GM12864 (cell line): Measurements from ENCODE around the gene FGR.

ENCODE experiments used
- DNase-seq: peaks from one replicate; pipeline ENCODE4 v3.0.0-alpha.2; 2011; ENCODE audit warnings: low read depth
- H3K4me3 ChIP-seq: 2 replicates; pipeline ENCODE4 v1.5.1; 2011; ENCODE audit warnings: mild to moderate bottlenecking, low read depth, low read length, control low read depth
- TF ChIP-seq, protein P1 (sequence below): IDR thresholded peaks from 2 replicates; pipeline ENCODE4 v1.5.1; 2011; ENCODE audit warnings: low read depth, mild to moderate bottlenecking, moderate library complexity, low read length, control low read depth, inconsistent platforms; ENCODE audit errors: missing control alignments

Gene FGR

DNA sequence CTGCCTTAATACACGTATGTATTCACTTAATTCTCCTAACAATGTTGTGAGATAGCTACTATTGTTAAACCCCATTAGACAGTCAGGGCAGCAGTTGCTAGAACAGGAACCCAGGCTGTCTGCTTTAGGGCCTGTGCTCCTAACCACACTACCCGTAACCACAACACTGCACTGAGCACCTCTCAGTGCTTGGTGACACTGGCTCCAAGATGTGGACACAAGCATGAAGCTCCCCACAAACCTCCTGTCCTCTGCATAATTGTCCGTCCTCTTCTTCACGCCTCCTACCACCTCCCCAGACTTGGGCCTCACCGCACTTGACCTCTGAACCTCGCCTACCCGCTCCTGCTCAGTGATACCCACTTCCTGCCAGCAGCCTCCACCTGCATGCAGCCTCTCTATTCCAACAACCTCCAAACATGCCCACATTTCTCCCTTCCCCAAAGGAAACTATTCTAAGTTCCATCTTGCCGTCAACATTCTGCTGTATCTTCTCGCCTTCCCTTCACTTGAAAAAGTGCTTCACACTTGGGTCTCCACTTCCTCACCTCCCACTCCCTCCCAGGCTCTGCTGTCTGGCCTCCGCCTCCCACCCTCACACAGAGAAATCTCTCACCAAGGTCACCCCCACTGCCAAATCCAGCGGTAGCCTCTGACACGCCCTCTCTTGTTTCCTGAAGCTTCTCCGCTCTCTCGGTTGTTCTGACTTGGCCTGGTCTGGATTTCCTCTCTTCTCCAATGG lies 16.5 kb downstream of the FGR start:
- TF ChIP-seq, protein P1, sequence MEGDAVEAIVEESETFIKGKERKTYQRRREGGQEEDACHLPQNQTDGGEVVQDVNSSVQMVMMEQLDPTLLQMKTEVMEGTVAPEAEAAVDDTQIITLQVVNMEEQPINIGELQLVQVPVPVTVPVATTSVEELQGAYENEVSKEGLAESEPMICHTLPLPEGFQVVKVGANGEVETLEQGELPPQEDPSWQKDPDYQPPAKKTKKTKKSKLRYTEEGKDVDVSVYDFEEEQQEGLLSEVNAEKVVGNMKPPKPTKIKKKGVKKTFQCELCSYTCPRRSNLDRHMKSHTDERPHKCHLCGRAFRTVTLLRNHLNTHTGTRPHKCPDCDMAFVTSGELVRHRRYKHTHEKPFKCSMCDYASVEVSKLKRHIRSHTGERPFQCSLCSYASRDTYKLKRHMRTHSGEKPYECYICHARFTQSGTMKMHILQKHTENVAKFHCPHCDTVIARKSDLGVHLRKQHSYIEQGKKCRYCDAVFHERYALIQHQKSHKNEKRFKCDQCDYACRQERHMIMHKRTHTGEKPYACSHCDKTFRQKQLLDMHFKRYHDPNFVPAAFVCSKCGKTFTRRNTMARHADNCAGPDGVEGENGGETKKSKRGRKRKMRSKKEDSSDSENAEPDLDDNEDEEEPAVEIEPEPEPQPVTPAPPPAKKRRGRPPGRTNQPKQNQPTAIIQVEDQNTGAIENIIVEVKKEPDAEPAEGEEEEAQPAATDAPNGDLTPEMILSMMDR: no peak
- DNase-seq: no peak

DNA sequence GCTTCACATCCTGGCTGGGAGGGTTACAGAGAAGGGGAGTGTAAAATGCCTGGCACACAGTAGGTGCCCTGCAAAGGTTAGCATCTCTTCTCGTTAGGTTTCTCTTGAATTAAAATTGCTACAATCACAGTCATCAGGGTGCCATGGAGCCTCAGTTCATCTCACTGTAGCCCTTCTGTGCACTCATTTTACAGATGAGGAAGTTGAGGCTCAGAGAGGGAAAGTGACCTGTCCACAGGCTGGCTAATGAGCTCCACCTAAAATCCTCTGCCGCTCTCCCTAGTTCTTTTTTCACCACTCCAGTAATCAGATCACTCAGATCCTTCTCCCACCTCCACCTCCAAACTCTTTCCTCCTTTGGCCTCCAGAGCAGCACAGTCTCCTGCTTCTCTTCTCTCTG lies 17.6 kb downstream of the FGR start:
- TF ChIP-seq, protein P1: no peak
- H3K4me3 ChIP-seq: no peak overlapping the region
- DNase-seq: no peak

More for the DNA sequence above, 16.5 kb downstream of the FGR start:
- H3K4me3 ChIP-seq: no peak overlapping the region

DNA sequence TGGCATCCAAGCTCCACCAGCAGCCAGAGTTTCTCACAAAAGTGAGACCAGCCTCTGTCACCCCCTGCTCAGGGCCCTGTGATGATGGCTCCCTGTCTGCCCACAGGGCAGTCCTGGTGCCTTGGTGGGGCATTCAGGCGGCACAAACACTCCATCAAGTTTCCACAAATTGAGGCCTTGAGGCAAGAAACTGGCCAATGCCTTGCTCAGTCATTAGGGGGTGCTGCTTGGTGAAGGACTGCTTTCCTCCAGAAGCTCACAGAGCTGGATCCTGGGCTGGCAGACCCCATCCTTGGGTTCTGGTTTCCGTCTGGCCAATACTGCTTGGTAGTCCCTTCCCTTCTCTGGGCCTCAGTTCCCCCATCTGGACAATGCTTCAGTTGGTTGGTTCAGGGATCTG lies 18.5 kb downstream of the FGR start:
- TF ChIP-seq, protein P1: peak; percentile 45
- H3K4me3 ChIP-seq: no peak overlapping the region
- no peak for DNase-seq

DNA sequence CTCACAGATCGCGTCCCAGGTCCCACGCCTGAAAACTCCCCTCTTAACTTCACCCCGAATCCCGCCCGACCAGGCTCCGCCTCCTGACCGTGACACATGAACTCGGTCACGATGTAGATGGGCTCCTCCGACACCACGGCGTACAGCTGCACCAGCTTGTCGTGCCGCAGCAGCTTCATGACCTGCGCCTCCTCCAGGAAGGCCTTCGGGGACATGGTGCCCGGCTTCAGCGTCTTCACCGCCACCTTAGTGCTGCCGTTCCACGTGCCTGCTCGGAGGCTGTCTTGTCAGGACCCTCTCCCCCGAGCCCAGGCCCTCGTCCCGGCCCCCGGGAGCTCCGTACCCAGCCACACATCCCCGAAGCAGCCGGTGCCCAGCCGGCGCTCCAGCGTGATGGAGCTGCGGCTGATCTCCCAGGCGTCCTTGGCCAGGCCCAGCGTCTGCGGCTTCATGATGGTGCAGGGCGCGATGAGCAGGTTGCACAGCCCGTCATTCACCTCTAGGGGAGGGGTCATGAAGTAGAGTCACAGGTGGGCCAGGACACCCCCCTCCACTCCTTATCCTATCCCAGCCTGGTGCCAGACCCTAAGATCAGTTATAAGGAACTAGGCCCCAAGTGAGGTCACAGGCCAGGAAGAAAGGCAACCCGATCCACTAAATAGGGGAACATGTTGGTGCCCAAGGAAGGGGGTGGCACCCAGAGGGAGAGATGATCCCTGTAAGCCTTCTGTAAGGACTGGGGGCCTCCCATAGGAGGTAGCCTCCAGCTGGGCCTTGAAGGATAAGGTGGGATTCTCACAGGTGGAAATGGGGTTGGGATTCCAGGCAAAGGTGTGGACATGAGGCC lies 19.4 kb downstream of the FGR start:
- no peak for DNase-seq
- TF ChIP-seq, protein P1: no peak
- no peak overlapping the region for H3K4me3 ChIP-seq

DNA sequence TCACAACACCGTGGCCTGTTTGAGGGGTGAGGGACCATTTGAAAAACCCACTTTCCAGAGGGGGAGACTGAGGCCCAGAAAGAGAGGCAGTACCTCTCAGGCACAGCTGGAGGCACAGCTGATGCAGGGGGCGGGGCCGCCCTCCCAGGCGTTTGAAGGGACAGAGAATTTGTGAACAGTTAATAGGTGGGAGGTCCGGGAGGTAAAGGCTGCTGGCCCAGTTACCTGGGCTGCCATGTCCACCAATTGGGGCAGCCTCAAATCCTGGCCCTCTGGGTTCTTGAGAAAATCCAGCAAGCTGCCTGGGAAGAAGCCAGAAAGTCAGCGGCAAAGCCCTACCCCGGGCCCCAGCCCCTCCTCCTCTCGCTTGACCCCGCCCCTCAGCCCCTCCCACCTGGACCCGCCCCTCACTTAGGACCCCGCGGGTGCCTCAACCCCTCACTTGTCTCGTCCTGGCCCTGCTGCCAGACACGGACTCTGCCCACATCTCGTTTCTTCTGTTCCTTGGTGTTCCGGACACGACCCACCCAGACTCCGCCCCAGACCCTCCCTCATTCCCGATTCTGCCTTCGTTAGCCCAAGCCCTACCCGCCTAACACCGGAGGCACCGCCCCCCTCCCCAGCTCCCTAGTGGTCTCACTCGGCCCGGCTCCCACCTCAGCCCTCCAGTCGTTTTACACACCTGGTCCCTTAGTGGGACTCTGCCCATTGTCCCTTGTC lies 20.2 kb downstream of the FGR start:
- TF ChIP-seq, protein P1: no peak
- no peak overlapping the region for H3K4me3 ChIP-seq
- DNase-seq: no peak

DNA sequence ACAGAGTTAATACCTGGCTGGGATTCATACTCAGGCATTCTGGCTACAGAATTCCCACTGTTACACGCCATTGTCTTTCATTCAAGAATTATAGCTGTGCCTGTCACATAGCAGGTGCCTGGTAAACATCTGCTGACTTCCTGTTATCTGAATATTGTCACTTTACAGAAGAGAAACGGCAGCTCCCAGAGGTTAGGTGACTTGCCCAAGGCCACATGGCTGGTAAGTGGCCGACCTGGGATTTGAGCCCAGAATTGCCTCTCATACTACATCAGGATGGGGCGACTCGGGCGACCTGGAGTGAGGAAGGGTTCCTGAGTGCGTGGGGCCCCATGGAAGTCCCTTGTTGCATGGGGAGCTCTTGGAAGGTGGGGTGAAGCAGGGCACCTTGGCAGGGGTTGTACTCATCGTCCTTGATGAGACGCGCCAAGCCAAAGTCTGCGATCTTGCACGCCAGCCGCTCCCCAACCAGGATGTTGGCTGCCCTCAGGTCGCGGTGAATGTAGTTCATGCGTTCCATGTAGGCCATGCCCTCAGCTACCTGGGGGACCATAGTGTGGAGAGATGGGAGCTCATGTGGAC lies 20.9 kb downstream of the FGR start:
- H3K4me3 ChIP-seq: no peak overlapping the region
- no peak for DNase-seq
- TF ChIP-seq, protein P1: no peak
